GM04504 (cell line): ENCODE measurements around the gene CKS1B.

Experiments used
- DNase-seq: peaks from one replicate; pipeline ENCODE4 v3.0.0-alpha.2; 2012; ENCODE audit warnings: low read depth

Gene CKS1B

DNA sequence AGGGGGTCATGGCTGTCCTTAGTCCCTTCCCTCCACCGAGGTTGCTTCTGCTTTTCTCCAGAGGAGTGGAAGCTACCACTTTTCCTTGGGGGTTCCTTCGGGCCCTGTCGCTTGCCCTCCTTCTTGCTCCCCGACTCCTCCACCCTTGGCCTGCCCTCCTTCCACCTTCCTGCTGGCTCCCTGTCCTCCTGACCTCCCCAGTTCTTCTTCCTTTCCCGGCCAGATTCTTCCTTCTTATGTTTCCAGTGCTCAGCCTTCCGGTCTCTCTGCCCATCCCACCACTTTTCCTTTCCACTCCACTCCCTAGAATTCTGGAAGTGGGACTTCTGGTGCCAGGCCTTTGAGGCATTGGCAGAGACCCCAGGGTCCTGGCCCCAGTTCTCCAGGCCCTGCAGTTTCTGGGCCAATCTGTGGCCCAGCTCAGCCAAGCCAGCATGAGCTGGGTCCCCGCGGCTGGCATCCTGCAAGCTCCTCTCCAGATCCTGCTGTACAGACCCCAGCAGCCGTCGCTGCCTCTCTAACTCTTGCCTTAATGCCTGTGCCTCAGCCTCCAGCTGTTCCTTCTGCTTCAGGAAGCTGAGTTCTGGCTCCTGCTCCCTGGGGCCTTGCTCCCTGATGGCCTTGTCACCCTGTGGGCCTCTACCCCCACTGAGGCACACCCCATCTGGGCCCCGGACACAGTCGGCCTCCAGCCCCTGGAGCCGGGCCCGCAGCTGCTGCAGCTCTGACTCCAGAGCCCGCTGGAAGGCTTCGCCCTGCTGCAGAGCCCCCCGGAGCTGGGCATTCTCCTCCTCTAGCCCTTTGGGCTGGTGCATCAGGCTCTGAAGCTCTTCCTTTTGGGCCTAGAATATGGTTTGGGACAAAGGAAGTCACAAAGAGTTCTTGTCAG, 28.3 kb upstream of the CKS1B start:
- DNase-seq, result no peak

DNA sequence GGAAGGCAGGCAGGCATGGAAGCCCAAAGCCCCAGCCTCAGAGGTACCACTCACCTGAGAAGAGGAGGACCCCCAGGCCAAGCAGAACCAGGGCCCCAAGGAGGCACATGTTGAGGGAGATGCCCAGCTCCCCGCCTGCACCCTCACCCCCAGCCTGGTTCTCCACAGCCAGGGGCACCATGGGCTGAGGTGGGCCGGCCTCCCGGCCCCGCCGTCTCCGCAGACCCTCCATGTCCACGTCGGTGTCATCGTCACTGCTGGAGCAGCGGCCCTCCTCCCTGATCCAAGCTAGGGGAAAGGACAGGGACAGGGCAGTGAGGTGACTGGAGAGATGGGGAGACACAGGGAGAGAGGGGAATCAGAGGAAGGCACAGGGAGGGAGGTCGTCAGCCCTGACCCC, 26.4 kb upstream of the CKS1B start:
- DNase-seq, result no peak

- no peak for DNase-seq
These were observed 22.4 kb upstream of the CKS1B start for GRCh38 chr1:154951901-154952657.

- DNase-seq, result no peak
These were observed 21.8 kb upstream of the CKS1B start for GRCh38 chr1:154952664-154953063.

GRCh38 chr1:154953611-154954038, 20.9 kb upstream of the CKS1B start:
- DNase-seq, result no peak

GRCh38 chr1:154954541-154954940, 19.9 kb upstream of the CKS1B start:
- no peak for DNase-seq

DNA sequence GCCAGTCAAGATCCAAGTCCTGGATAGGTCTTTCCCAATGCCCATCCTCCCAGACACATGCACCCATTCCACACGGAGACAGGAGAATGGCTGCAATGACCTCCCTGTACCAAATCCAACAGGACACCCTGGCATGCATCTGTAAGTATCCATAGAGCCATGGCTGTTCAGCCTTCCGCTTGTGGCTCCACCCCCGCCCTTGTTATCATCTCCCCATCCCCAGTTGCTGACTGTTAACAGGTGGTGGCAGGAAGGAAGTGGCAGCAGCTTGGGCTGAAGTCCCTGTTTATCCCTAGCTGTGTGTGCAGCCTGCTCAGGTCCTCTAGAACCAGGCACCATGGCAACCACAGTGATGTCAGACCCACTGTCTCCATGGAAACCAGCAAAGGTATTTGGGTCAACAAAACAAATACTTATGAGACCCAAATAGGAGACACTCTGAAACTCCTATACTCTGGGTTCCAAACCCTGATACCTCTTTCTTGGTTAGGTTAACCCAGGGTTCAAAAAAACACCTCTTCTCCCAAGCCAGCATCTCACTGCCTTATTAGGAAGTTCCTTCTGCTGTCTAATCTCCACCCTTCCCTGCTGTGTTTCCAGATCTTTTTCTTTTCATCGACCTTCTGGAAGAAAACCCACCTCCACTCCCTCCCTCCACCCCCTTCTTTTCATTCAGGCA, 19.3 kb upstream of the CKS1B start:
- DNase-seq, result no peak

DNA sequence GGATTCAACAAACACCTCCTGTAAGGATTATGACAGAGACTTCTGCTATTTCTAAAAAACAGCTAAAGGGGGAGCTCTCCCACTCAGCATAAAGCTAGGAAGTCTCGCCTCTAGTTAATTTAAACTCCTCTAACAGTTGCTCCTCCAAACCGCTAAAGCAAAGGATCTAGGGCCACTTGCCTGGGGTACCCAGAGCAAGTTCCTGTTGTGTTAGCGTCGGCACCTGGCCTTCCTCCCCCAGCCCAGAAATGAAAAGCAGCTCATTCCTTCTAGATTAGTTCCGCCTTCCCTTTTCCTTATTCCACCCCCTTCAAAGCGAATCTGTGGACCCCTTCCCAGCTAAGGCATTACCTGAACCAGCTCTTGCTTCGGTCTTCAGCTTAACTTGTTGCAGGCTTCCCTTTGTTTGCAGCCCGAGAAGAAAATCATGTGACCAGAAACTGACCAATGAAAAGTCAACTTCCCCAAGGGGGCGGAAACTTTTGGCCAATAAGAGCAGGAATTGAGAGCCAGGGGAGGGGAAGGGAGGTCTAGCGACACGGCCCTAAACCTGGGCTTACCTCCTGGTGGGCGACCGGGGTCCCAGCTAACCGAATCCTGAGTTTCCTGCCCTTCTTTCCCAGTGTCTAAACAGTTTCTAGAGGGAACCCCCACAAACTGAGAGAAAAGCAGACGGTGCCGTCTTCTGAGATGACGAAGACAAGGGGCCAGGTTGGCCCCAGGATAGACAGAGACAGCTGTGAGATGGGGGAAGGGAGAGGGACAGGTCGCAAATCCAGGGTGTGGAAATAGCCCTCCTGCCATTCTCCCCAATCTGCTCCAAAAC, 18.6 kb upstream of the CKS1B start, which contains the start of gene PBXIP1:
Gene PBXIP1, minus strand, starts transcription at position 382 of the 826 bp plus-strand sequence. CDS start 2,378 bp downstream, outside the sequence.
- peak; percentile 84 for DNase-seq

DNA sequence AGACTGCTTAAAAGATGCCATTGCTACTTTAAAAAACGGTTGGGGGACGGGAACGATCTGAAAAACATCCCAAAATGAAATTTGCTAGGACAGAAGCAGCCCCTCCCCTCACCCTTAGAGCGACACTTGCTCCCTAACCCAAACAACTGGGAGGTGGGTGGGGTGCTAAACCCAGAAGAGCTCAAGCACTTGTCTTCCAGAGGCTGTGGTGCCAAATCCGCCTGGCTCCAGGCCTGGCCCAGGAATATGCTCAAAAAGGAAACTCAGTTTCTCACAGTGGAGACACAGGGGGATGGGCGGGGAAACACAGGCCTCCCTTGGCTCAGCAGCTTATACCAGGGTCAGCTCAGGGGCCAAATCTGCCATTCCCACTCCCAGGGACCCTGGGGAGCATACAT, 17.9 kb upstream of the CKS1B start:
- DNase-seq, result no peak

DNA sequence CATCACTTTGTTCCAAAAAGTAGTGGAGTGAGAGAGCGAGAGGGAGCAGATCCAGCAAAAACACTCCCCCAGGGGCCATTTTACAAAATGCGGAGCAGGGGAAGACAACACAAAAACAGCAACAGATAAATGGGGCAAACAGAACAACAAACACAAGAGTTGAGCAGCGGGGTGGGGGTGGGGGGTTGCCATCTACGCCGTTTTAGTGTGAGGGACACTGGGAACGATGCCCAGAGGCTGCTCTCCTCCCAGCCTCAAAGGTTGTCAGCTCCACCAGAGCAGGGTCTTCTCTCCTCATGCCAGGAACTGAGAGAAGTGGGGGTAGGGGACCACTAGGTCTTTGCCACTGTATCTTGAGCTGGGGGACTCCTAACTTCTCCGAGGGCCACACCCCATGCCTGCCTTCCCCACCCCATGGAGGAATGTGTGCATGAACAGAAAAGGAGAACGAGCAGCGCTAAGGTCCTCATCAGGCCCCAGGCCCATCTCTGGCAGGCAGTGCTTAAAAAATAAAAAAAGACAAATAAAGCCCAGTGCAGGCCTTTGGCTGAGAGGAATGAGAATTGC, 17.3 kb upstream of the CKS1B start:
- no peak for DNase-seq

DNA sequence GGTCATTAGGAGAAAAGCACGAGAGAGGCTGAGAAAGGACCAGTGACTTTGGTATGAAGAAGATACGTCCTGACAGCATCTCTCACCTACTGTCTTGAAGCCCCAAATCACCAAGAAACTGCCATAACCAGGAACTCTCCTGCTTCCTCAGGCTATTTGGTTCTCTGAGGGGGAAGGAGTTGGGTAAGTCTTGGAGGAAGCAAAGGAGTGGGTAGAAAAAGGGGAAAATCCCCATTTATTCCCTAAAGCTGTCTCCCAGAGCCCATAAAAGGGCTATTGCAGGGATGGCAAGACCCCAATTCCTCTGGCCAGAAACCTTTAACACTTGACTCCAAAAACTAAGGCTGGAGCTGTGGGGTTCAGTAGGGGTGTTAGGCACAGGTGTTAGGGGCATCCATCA, 16.4 kb upstream of the CKS1B start:
- DNase-seq, result no peak

DNA sequence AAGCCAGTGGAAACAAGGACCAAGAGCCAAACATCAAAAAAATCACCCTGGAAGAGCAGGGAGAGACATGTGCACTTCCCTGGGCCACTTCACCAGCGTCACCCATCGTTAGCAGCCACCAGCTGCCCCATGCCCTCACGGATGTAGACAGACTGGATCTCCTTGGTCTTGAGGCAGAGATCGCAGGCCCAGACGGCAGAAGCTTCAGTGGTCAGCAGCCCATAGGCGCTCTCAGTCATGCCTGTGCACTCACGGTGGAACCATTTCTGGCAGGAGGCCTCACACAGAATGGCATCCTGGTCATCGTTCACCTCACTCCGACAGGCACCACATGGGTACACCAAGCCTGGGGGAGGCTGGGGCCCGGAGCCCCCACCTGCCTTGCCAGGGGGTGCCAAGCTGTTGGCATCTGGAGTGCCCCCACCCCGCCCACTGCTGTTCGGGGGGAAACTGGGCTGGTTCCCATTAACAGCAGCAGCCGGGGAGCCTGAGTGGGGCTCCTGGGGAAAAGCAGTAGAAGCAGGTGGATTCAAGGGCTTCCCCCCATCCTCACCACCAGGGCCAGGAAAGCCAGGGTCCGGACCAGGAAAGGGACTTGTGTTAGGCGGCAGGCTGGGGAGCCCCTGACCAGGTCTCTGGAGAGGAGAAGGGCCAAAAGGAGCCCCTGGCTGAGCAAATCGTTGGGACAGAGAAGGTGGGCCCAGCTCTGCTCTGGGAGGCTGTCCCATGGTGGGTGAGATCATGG, 15.6 kb upstream of the CKS1B start:
- DNase-seq, result no peak

- no peak for DNase-seq
These were observed 15.1 kb upstream of the CKS1B start for GRCh38 chr1:154959426-154959780.

GRCh38 chr1:154960446-154961136, 13.9 kb upstream of the CKS1B start:
- no peak for DNase-seq

DNA sequence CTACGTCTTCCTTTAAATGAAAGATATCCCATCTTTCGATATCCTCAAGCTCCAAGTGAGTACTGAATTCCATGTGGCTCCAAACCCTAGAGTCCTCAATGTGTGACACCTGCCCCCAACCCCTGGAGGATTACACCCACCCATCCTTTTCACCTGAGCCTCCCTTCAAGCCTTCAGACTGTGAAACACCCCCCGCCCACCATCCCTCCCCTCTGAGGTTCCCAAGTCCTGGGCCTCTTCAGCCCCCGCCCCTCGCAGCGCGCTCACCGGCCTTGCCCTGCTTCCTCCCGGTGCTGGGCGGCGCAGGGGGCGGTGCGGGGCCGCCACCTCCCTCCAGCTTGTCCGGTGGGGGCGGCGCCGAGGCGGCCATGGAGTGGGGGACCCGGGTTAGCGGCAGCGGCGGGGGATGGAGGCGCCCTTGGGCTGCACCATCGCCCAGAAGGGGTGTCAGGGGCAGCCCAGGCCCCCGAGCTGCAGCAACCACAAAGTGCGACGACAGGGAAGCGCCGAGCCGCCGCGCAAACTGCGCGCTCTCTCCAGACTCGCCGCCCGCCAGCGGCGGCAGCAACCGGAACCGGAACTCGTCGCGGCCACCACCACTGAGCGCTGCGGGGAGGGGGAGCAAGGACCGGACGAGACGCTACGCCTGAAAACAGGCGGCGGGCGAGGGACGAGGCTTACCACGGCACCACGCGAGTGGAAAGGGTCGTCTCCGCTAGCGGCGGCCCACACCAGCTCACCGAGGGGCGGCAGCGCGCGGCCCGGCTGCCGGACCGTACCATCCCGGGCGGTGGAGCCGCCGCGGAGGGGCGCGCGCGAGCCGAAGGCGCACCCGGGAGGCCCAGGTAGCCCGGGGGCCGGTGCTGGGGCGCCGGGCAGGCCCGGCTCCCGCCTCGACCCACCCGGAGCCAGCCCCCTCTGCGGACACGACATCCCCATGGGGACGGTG, 13.0 kb upstream of the CKS1B start, which contains the start of gene PYGO2:
Gene PYGO2, minus strand, starts transcription at position 576 of the 949 bp plus-strand sequence. Its CDS starts 206 bp downstream, at position 370.
- DNase-seq, result no peak

DNA sequence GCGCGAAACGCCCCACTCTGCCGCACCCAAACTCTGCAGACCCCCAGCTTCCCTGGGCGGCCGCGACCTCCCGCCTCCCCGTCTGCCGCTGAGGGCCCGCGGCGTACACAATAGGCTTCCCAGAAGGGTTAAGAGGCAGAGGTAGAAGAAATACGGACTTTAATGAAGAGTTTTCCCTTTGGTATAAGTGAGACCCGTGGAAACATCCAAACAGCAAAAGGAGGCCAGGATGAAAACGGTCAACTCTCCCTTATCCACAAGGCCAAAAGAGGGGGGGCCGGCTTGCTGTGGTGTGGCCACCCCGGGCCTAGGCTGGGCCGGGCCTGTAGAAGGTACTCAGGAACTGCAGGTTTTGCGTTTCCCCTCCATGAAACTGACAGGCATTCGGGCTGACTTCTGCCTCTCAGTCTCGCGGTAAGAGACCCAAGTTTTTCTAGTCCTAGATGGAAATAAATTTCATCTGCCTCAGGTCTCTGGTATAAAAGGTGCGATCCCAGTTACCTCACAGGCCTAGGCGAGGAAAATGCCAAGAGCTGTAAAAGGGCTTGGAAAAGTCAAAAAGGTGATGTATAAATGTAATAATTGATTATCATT, 12.2 kb upstream of the CKS1B start:
- no peak for DNase-seq

DNA sequence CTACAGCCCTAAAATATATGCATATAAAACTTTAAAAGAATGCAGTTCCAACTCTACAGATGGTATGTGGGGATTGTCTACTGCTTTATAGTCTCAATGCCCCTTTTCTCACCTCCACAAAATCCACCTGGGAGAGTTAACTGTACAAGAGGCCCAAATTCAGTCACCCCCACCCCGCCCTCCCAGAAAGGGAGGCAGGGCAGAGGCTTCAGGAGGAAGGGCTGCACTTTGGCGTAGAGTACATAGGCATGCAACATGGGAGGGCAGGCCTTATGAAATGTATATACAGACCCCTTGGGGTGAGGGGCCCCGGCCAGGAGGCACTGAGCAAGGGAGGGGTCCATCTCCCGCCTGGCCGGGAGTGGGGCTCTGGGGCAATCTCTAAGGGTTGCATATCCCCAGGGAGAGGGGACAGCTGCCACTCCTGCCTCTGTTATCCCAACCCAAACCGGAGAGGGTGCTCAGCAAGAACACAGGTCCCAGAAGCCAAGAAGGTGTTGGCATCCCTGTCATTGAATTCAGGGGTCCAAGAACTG, 11.6 kb upstream of the CKS1B start:
- DNase-seq, result no peak

DNA sequence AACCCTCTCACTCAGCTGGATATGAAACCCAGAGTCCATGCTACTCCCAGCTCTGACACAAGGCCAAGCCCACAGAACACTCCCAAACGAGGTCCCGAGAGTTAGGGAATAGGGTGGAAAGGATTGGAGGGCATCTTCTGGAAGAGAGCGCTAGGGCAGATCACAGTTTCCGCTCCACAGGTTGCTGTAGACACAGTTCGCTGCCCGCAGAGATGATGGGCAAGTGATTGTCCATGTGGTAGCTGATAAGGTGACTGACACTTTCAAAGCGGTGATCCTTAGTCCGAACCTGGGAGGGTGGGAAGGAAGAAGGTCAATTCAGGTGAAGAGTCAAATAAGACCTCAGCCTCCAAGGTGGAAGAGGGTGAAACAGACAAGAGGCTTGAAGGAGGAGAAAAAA, 10.8 kb upstream of the CKS1B start:
- DNase-seq, result no peak
